Measurements from ENCODE around the gene GPSM1.

GPSM1 gene

GRCh38 chr9:136379891-136380290 lies 52.6 kb downstream of the GPSM1 start:
- DNase-seq: no peak

- DNase-seq: no peak
Observed at GRCh38 chr9:136380381-136380780, 53.0 kb downstream of the GPSM1 start.

GRCh38 chr9:136381311-136381710 lies 54.0 kb downstream of the GPSM1 start:
- no peak for DNase-seq

- DNase-seq: no peak
Observed at GRCh38 chr9:136381966-136382513, 54.7 kb downstream of the GPSM1 start.

GRCh38 chr9:136383436-136383835 lies 56.1 kb downstream of the GPSM1 start:
- DNase-seq: no peak

- DNase-seq: no peak
Observed at GRCh38 chr9:136385015-136385414, 57.7 kb downstream of the GPSM1 start.

GRCh38 chr9:136386018-136386417 lies 58.7 kb downstream of the GPSM1 start:
- DNase-seq: no peak

GRCh38 chr9:136387217-136387616 lies 59.9 kb downstream of the GPSM1 start:
- DNase-seq: no peak

- DNase-seq: no peak
Observed at GRCh38 chr9:136389396-136389795, 62.1 kb downstream of the GPSM1 start.

- DNase-seq: no peak
Observed at GRCh38 chr9:136391737-136392537, 64.6 kb downstream of the GPSM1 start.

- no peak for DNase-seq
Observed at GRCh38 chr9:136392538-136393449, 65.5 kb downstream of the GPSM1 start.

- DNase-seq: no peak
Observed at GRCh38 chr9:136393531-136393930, 66.2 kb downstream of the GPSM1 start.

GRCh38 chr9:136394312-136395019 lies 67.1 kb downstream of the GPSM1 start:
- no peak for DNase-seq

GRCh38 chr9:136395020-136395340 lies 67.6 kb downstream of the GPSM1 start:
- DNase-seq: no peak

- no peak for DNase-seq
Observed at GRCh38 chr9:136395345-136396218, 68.2 kb downstream of the GPSM1 start.

GRCh38 chr9:136396219-136396515 lies 68.8 kb downstream of the GPSM1 start:
- DNase-seq: no peak

- no peak for DNase-seq
Observed at GRCh38 chr9:136397643-136398042, 70.3 kb downstream of the GPSM1 start.

GRCh38 chr9:136398286-136398685 lies 70.9 kb downstream of the GPSM1 start:
- DNase-seq: no peak

GRCh38 chr9:136399176-136400037 lies 72.1 kb downstream of the GPSM1 start:
- no peak for DNase-seq

GRCh38 chr9:136400038-136400834 lies 72.9 kb downstream of the GPSM1 start, which contains the start of gene SNAPC4:
Gene SNAPC4 (minus strand): TSS chr9:136400170. CDS start chr9:136398428, 1,742 bp downstream.
- peak; percentile 40 for DNase-seq

Measured in NCI-H2081 treated with DMSO at 0.1 percent for 48 hours (cell line).